ENCODE data around the gene GMDS. TPM values are rescaled to one million over a fixed set of nuclear protein-coding genes. Genes with fewer than 3 reads are reported as not detected.

The GMDS gene
- total and polyA plus RNA-seq, 2 donors (not counting 3 experiments of a cell fraction or from before 2014, with no cell fraction given) = 9.8 to 23.5 TPM

GRCh38 chr6:1962201-1962600 is 283.2 kb downstream of the GMDS start:
- H3K4me1 ChIP-seq (ENCODE audit: control insufficient read depth, extremely low read depth, insufficient read depth, low read length) = no peaks in the 10 kb centered on the region
- intact Hi-C loops (cut with micrococcal nuclease) = no loop called here
- dilution Hi-C loops (cut with MboI; ENCODE audit: extremely low pct_ligation_motif_present, low sequenced_read_pairs) = no loop called here
- no peaks in the 10 kb centered on the region for H3K9me1 ChIP-seq (replicated peaks; ENCODE audit: control insufficient read depth, extremely low read depth, insufficient read depth, low read length)
- no TSS peak for BruUV-seq (replicated peaks)
- no peak overlapping the region for H3K4me2 ChIP-seq (ENCODE audit: insufficient read depth, low read length)
- no peaks in the 10 kb centered on the region for H3K79me2 ChIP-seq (ENCODE audit: control insufficient read depth, insufficient read depth, low read length)
- no peak overlapping the region for H3K4me3 ChIP-seq (replicated peaks in 1 of 3; ENCODE audit: insufficient read depth in 1 of 3, low read depth in 1 of 3, low read length in 3 of 3)
- DNase-seq (ENCODE audit: low read depth, low spot score) = no peak
- no peaks in the 10 kb centered on the region for H3K9me3 ChIP-seq (replicated peaks; ENCODE audit: control insufficient read depth, insufficient read depth, low read length)
- no peaks in the 10 kb centered on the region for H3K27me3 ChIP-seq (ENCODE audit: control insufficient read depth in 2 of 2, insufficient read depth in 2 of 2, low read length in 2 of 2)
- POLR2A ChIA-PET = no interaction called here
- H4K20me1 ChIP-seq (replicated peaks; ENCODE audit: control insufficient read depth, extremely low read depth, insufficient read depth, low read length) = no peaks in the 10 kb centered on the region
- H3K27ac ChIP-seq (ENCODE audit: insufficient read depth, low read depth, low read length) = no peak overlapping the region
- CTCF ChIA-PET = no interaction called here
- H2AFZ ChIP-seq (ENCODE audit: low read depth, low read length) = no peak overlapping the region
- no peaks in the 10 kb centered on the region for H3K36me3 ChIP-seq (ENCODE audit: control insufficient read depth in 2 of 2, extremely low read depth in 1 of 2, insufficient read depth in 2 of 2, low read length in 2 of 2)
- no peak for TF ChIP-seq MYC (IDR thresholded peaks at IDR 0.05; ENCODE audit: low read depth, low read length)
- no peak for TF ChIP-seq EZH2 (IDR thresholded peaks at IDR 0.05; ENCODE audit: borderline replicate concordance, low read depth, low read length, severe bottlenecking)
- no peak for TF ChIP-seq GATA2 (IDR thresholded peaks at IDR 0.05; ENCODE audit: insufficient read depth, insufficient read length, low read depth, low read length)
- TF ChIP-seq, protein P1, sequence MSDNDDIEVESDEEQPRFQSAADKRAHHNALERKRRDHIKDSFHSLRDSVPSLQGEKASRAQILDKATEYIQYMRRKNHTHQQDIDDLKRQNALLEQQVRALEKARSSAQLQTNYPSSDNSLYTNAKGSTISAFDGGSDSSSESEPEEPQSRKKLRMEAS (IDR thresholded peaks at IDR 0.05; ENCODE audit: insufficient read depth, insufficient read length) = no peak
- no peak for TF ChIP-seq POLR2AphosphoS5 (IDR thresholded peaks at IDR 0.05; ENCODE audit: insufficient read depth, low read depth, low read length)
- no peak for TF ChIP-seq JUN (IDR thresholded peaks at IDR 0.05; ENCODE audit: borderline replicate concordance, insufficient read depth, insufficient read length, low read depth)
- no peak for TF ChIP-seq POLR2A (IDR thresholded peaks at IDR 0.05; ENCODE audit: low read depth, low read length)
- TF ChIP-seq FOS (IDR thresholded peaks at IDR 0.05; ENCODE audit: borderline replicate concordance, insufficient read depth, low read length) = no peak
- no peak for TF ChIP-seq CTCF (IDR thresholded peaks at IDR 0.05; ENCODE audit: extremely low read depth in 1 of 2, insufficient read depth in 1 of 2, low read depth in 1 of 2, low read length in 2 of 2)
- H3K9ac ChIP-seq (replicated peaks; ENCODE audit: extremely low read depth, insufficient read depth, low read length) = no peak overlapping the region
- no peak for FAIRE-seq

Measured in endothelial cell of umbilical vein (primary cell).